ENCODE results near the gene CRTC3.
"Not testable (repeated sequence)": the region's sequence is repeated elsewhere in the genome, so short reads cannot be mapped to it uniquely, and the experiment has no call there.

Gene CRTC3

GRCh38 chr15:90648137-90649070 is 118.7 kb downstream of the CRTC3 start:
- peak in 1 of 2 donors; percentile 50 for DNase-seq (ENCODE audit: low read depth in 2 of 2)

GRCh38 chr15:90650117-90650955 is 120.6 kb downstream of the CRTC3 start:
- DNase-seq (ENCODE audit: low read depth in 2 of 2): no peak

- no peak for DNase-seq (ENCODE audit: low read depth in 2 of 2)
Measured at GRCh38 chr15:90650956-90651689, 121.4 kb downstream of the CRTC3 start.

GRCh38 chr15:90654233-90655136 is 124.8 kb downstream of the CRTC3 start:
- no peak for DNase-seq (ENCODE audit: low read depth in 2 of 2)

- peak; percentile 51 to 55 for DNase-seq (ENCODE audit: low read depth in 2 of 2)
Measured at GRCh38 chr15:90657520-90658172, 127.9 kb downstream of the CRTC3 start.

GRCh38 chr15:90659481-90659880 is 129.8 kb downstream of the CRTC3 start:
- DNase-seq (ENCODE audit: low read depth in 2 of 2): no peak

- DNase-seq (ENCODE audit: low read depth in 2 of 2): peak; percentile 52 to 66
Measured at GRCh38 chr15:90660195-90660998, 130.7 kb downstream of the CRTC3 start.

- not testable (repeated sequence) for DNase-seq (ENCODE audit: low read depth in 2 of 2)
Measured at GRCh38 chr15:90660999-90661330, 131.2 kb downstream of the CRTC3 start.

GRCh38 chr15:90664081-90664461 is 134.3 kb downstream of the CRTC3 start:
- DNase-seq (ENCODE audit: low read depth in 2 of 2): not testable (repeated sequence)

GRCh38 chr15:90664650-90665287 is 135.0 kb downstream of the CRTC3 start:
- DNase-seq (ENCODE audit: low read depth in 2 of 2): no peak

GRCh38 chr15:90665288-90666134 is 135.8 kb downstream of the CRTC3 start:
- DNase-seq (ENCODE audit: low read depth in 2 of 2): peak in 1 of 2 donors; percentile 29

- DNase-seq (ENCODE audit: low read depth in 2 of 2): no peak
Measured at GRCh38 chr15:90666135-90666909, 136.6 kb downstream of the CRTC3 start.

GRCh38 chr15:90667073-90667754 is 137.5 kb downstream of the CRTC3 start:
- DNase-seq (ENCODE audit: low read depth in 2 of 2): no peak

- not testable (repeated sequence) for DNase-seq (ENCODE audit: low read depth in 2 of 2)
Measured at GRCh38 chr15:90667755-90668345, 138.1 kb downstream of the CRTC3 start.

- DNase-seq (ENCODE audit: low read depth in 2 of 2): not testable (repeated sequence)
Measured at GRCh38 chr15:90670631-90671030, 140.9 kb downstream of the CRTC3 start.

GRCh38 chr15:90671216-90671615 is 141.5 kb downstream of the CRTC3 start:
- DNase-seq (ENCODE audit: low read depth in 2 of 2): no peak
